HepG2 (cell line): ENCODE measurements around the gene GRIN2C. TPM values are rescaled to one million over a fixed set of nuclear protein-coding genes. Genes with fewer than 3 reads are reported as not detected.

Experiments used
- GABPA ChIP-seq, 2 experiments: IDR thresholded peaks; 2 replicates each; pipeline ENCODE4 v1.6.1; 2011 to 2016; ENCODE audit warnings: low read depth in 2 of 2, low read length in 1 of 2, missing biosample characterization in 1 of 2, missing genetic modification characterization in 1 of 2
- SNAI1 ChIP-seq: sonication (generic); formaldehyde crosslinking; IDR thresholded peaks from 2 replicates; pipeline ENCODE4 v1.5.0; 2020; ENCODE audit warnings: mild to moderate bottlenecking, missing genetic modification reagents, borderline replicate concordance
- ZBTB7B ChIP-seq: sonication (generic); formaldehyde crosslinking; IDR thresholded peaks from 2 replicates; pipeline ENCODE4 v1.4.0; 2020; ENCODE audit warnings: missing genetic modification reagents
- ZNF17 ChIP-seq: sonication (generic); formaldehyde crosslinking; IDR thresholded peaks from 2 replicates; pipeline ENCODE4 v1.5.0; 2020; ENCODE audit warnings: mild to moderate bottlenecking, missing genetic modification reagents
- ZNF33A ChIP-seq: sonication (generic); formaldehyde crosslinking; IDR thresholded peaks from 2 replicates; pipeline ENCODE4 v1.5.1; 2020; ENCODE audit warnings: missing genetic modification reagents, mild to moderate bottlenecking, moderate library complexity, borderline replicate concordance
- polyA plus RNA-seq, 8 experiments: library from polyadenylated mRNA; depleted of rRNA in 3 of 8; stranded (reverse) in 7 of 8; unstranded in 1 of 8; fragments of >200 nt; fragmentation: Illumina TruSeq in 4 of 8; extraction: Trizol in 4 of 8; gene quantifications; 2 replicates each; pipeline versions ENCODE4 v1.2.1 to v1.2.3, GENCODE V29; 2011 to 2016; ENCODE audit warnings: low read depth in 4 of 8, missing spikeins in 1 of 8, mixed read lengths in 1 of 8; ENCODE audit not compliant: insufficient read depth in 1 of 8
- total RNA-seq, 5 experiments: library from RNA; depleted of rRNA; stranded (reverse); fragments of >200 nt; fragmentation: Illumina TruSeq; extraction: Trizol; gene quantifications; 2 replicates each; pipeline ENCODE4 v1.2.3, GENCODE V29; 2016; ENCODE audit warnings: low read depth in 1 of 5
- TF ChIP-seq, protein P1 (sequence below): sonication (generic); formaldehyde crosslinking; IDR thresholded peaks from 2 replicates; pipeline ENCODE4 v1.5.0; 2020; ENCODE audit warnings: mild to moderate bottlenecking, missing genetic modification reagents, borderline replicate concordance
- TF ChIP-seq, protein P2 (sequence below): IDR thresholded peaks from 2 replicates; pipeline ENCODE4 v1.6.1; 2012; ENCODE audit warnings: low read depth, low read length, improper control_type of control experiment
- TF ChIP-seq, protein P3 (sequence below): IDR thresholded peaks from 2 replicates; pipeline ENCODE4 v1.6.1; 2012; ENCODE audit warnings: low read length, improper control_type of control experiment
- TF ChIP-seq, protein P4 (sequence below): sonication (generic); formaldehyde crosslinking; IDR thresholded peaks from 2 replicates; pipeline ENCODE4 v1.8.0; 2022; ENCODE audit warnings: missing genetic modification reagents, mild to moderate bottlenecking, inconsistent platforms, borderline replicate concordance
- TF ChIP-seq, protein P5 (sequence below): sonication (generic); formaldehyde crosslinking; IDR thresholded peaks from 2 replicates; pipeline ENCODE4 v1.4.0; 2020; ENCODE audit warnings: mild to moderate bottlenecking, low read depth, missing genetic modification reagents
- TF ChIP-seq, protein P6 (sequence below): sonication (generic); formaldehyde crosslinking; IDR thresholded peaks from 2 replicates; pipeline ENCODE4 v1.8.1; 2023; ENCODE audit warnings: mild to moderate bottlenecking, missing genetic modification reagents, borderline replicate concordance

Gene GRIN2C
- total and polyA plus RNA-seq, 2 of the 13 experiments (the other 11 are each of a cell fraction or from before 2014, with no cell fraction given): 0.03 to 0.11 TPM

DNA sequence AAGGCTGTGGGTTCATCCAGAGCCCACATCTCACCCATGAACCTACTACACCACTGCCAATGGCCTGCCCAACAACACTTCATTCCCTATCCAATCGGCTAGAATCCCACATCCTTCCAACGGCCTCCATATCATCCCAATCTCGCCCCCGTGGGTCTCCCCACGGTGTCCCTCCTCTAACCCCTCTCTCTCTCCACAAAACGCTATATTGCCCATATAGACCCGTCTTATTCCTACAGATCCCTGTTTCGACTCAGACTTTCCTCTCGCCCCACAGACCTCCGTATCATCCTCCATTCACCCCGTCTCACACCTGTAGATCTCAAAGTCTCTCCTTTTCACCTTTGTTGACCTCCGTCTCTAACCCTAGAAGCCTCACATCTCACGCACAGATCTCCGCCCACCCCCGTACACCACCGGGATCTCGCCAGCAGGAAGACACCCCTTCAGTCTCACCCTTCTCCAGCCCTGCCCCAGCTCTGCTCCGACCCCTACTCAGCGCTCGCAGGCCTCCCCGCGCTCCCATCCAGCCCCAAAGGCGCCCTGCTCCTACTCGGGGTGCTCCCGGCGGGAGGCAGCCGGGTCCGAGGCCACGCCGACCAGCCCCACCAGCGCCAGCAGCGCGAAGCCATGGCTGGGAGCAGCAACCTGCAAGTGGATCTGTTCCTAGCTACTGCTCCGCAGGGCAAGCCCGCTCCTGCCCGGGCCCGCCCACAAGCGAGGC lies 12.8 kb upstream of the GRIN2C start, which contains the start of gene FDXR (continued):
- TF ChIP-seq, protein P1, sequence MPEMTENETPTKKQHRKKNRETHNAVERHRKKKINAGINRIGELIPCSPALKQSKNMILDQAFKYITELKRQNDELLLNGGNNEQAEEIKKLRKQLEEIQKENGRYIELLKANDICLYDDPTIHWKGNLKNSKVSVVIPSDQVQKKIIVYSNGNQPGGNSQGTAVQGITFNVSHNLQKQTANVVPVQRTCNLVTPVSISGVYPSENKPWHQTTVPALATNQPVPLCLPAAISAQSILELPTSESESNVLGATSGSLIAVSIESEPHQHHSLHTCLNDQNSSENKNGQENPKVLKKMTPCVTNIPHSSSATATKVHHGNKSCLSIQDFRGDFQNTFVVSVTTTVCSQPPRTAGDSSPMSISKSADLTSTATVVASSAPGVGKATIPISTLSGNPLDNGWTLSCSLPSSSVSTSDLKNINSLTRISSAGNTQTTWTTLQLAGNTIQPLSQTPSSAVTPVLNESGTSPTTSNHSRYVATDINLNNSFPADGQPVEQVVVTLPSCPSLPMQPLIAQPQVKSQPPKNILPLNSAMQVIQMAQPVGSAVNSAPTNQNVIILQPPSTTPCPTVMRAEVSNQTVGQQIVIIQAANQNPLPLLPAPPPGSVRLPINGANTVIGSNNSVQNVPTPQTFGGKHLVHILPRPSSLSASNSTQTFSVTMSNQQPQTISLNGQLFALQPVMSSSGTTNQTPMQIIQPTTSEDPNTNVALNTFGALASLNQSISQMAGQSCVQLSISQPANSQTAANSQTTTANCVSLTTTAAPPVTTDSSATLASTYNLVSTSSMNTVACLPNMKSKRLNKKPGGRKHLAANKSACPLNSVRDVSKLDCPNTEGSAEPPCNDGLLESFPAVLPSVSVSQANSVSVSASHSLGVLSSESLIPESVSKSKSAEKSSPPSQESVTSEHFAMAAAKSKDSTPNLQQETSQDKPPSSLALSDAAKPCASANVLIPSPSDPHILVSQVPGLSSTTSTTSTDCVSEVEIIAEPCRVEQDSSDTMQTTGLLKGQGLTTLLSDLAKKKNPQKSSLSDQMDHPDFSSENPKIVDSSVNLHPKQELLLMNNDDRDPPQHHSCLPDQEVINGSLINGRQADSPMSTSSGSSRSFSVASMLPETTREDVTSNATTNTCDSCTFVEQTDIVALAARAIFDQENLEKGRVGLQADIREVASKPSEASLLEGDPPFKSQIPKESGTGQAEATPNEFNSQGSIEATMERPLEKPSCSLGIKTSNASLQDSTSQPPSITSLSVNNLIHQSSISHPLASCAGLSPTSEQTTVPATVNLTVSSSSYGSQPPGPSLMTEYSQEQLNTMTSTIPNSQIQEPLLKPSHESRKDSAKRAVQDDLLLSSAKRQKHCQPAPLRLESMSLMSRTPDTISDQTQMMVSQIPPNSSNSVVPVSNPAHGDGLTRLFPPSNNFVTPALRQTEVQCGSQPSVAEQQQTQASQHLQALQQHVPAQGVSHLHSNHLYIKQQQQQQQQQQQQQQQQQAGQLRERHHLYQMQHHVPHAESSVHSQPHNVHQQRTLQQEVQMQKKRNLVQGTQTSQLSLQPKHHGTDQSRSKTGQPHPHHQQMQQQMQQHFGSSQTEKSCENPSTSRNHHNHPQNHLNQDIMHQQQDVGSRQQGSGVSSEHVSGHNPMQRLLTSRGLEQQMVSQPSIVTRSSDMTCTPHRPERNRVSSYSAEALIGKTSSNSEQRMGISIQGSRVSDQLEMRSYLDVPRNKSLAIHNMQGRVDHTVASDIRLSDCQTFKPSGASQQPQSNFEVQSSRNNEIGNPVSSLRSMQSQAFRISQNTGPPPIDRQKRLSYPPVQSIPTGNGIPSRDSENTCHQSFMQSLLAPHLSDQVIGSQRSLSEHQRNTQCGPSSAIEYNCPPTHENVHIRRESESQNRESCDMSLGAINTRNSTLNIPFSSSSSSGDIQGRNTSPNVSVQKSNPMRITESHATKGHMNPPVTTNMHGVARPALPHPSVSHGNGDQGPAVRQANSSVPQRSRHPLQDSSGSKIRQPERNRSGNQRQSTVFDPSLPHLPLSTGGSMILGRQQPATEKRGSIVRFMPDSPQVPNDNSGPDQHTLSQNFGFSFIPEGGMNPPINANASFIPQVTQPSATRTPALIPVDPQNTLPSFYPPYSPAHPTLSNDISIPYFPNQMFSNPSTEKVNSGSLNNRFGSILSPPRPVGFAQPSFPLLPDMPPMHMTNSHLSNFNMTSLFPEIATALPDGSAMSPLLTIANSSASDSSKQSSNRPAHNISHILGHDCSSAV (CRISPR knock-in tag): no peak
- peak; percentile 92; the same call in 1 of the 2 replicates for TF ChIP-seq SNAI1
- TF ChIP-seq ZBTB7B (CRISPR knock-in tag): peak; percentile 65
- TF ChIP-seq, protein P2, sequence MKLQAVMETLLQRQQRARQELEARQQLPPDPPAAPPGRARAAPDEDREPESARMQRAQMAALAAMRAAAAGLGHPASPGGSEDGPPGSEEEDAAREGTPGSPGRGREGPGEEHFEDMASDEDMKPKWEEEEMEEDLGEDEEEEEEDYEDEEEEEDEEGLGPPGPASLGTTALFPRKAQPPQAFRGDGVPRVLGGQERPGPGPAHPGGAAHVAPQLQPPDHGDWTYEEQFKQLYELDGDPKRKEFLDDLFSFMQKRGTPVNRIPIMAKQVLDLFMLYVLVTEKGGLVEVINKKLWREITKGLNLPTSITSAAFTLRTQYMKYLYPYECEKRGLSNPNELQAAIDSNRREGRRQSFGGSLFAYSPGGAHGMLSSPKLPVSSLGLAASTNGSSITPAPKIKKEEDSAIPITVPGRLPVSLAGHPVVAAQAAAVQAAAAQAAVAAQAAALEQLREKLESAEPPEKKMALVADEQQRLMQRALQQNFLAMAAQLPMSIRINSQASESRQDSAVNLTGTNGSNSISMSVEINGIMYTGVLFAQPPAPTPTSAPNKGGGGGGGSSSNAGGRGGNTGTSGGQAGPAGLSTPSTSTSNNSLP: no peak
- peak; percentile 55; the same call in 1 of the 2 replicates for TF ChIP-seq ZNF33A (CRISPR knock-in tag)
- TF ChIP-seq ZNF17 (CRISPR knock-in tag): no peak
- no peak for TF ChIP-seq GABPA (IDR thresholded peaks at IDR 0.05; ENCODE audit: low read depth, low read length)
- TF ChIP-seq GABPA (CRISPR knock-in tag; IDR thresholded peaks at IDR 0.05; ENCODE audit: low read depth): no peak
- TF ChIP-seq, protein P3, sequence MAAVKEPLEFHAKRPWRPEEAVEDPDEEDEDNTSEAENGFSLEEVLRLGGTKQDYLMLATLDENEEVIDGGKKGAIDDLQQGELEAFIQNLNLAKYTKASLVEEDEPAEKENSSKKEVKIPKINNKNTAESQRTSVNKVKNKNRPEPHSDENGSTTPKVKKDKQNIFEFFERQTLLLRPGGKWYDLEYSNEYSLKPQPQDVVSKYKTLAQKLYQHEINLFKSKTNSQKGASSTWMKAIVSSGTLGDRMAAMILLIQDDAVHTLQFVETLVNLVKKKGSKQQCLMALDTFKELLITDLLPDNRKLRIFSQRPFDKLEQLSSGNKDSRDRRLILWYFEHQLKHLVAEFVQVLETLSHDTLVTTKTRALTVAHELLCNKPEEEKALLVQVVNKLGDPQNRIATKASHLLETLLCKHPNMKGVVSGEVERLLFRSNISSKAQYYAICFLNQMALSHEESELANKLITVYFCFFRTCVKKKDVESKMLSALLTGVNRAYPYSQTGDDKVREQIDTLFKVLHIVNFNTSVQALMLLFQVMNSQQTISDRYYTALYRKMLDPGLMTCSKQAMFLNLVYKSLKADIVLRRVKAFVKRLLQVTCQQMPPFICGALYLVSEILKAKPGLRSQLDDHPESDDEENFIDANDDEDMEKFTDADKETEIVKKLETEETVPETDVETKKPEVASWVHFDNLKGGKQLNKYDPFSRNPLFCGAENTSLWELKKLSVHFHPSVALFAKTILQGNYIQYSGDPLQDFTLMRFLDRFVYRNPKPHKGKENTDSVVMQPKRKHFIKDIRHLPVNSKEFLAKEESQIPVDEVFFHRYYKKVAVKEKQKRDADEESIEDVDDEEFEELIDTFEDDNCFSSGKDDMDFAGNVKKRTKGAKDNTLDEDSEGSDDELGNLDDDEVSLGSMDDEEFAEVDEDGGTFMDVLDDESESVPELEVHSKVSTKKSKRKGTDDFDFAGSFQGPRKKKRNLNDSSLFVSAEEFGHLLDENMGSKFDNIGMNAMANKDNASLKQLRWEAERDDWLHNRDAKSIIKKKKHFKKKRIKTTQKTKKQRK: no peak
- TF ChIP-seq, protein P4, sequence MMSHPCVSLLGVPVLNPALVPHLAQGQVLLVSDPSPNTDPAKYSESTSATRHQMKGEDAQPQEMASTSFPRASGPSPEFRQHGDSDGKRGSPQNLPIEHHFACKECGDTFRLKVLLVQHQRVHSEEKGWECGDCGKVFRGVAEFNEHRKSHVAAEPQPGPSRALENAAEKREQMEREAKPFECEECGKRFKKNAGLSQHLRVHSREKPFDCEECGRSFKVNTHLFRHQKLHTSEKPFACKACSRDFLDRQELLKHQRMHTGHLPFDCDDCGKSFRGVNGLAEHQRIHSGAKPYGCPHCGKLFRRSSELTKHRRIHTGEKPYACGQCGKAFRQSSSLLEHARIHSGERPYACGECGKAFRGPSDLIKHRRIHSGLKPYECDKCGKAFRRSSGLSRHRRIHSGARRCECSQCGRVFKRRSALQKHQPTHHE (CRISPR knock-in tag): peak; percentile 14; the same call in 1 of the 2 replicates
- TF ChIP-seq, protein P5, sequence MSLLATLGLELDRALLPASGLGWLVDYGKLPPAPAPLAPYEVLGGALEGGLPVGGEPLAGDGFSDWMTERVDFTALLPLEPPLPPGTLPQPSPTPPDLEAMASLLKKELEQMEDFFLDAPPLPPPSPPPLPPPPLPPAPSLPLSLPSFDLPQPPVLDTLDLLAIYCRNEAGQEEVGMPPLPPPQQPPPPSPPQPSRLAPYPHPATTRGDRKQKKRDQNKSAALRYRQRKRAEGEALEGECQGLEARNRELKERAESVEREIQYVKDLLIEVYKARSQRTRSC (CRISPR knock-in tag): peak; percentile 79; the same call in 1 of the 2 replicates
- TF ChIP-seq, protein P6, sequence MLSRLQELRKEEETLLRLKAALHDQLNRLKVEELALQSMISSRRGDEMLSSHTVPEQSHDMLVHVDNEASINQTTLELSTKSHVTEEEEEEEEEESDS: peak; percentile 71; the same call in 1 of the 2 replicates
